ENCODE data around the gene HOXC13.

The HOXC13 gene

DNA sequence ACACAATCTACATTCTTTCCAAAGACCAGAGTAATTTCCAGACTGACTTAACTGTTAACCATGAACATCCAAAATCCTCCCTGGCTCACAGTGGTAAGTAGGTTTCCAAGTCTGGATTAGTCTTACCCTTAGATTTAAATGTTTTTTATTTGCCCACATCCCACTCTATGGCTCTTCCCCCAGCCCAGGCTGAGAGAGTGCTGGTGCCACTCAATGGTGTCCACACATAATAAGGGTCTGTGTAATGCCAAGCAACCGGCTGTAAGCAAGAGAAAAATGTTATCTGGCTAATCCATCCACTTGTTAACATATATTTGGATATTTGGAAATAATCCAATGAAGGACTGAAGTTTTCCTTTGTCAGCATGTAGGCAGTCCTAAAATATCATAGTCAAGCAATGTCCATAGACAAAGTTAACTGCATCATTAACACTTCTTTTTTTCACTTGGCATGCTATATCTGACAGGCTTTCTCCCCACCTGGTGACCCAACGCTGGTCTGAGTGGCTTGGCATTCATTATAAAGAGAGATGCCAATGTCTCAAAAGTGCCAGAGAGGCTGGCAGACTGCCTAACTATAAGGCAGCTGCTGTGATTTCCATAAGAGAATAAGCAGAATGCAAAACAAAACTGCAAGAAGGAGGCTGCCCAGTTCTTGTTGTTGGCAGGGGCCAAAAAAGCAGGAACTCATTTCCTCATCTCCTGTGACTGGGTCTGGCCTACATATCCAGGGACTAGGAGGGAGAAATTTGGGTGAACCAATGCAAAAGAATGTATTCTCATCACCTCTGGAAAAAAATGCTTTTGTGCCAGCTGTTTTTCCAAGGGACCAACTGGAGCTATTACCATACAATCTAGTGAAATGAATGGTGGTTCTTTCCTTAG lies 13.9 kb upstream of the HOXC13 start:
- TF ChIP-seq, protein P1, sequence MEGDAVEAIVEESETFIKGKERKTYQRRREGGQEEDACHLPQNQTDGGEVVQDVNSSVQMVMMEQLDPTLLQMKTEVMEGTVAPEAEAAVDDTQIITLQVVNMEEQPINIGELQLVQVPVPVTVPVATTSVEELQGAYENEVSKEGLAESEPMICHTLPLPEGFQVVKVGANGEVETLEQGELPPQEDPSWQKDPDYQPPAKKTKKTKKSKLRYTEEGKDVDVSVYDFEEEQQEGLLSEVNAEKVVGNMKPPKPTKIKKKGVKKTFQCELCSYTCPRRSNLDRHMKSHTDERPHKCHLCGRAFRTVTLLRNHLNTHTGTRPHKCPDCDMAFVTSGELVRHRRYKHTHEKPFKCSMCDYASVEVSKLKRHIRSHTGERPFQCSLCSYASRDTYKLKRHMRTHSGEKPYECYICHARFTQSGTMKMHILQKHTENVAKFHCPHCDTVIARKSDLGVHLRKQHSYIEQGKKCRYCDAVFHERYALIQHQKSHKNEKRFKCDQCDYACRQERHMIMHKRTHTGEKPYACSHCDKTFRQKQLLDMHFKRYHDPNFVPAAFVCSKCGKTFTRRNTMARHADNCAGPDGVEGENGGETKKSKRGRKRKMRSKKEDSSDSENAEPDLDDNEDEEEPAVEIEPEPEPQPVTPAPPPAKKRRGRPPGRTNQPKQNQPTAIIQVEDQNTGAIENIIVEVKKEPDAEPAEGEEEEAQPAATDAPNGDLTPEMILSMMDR (IDR thresholded peaks at IDR 0.05; ENCODE audit: borderline replicate concordance, control extremely low read depth, extremely low read depth, insufficient read depth, missing control alignments), result no peak
- in situ Hi-C loops (cut with MboI; ENCODE audit: low sequenced_read_pairs, unreplicated experiment), result no loop called here

DNA sequence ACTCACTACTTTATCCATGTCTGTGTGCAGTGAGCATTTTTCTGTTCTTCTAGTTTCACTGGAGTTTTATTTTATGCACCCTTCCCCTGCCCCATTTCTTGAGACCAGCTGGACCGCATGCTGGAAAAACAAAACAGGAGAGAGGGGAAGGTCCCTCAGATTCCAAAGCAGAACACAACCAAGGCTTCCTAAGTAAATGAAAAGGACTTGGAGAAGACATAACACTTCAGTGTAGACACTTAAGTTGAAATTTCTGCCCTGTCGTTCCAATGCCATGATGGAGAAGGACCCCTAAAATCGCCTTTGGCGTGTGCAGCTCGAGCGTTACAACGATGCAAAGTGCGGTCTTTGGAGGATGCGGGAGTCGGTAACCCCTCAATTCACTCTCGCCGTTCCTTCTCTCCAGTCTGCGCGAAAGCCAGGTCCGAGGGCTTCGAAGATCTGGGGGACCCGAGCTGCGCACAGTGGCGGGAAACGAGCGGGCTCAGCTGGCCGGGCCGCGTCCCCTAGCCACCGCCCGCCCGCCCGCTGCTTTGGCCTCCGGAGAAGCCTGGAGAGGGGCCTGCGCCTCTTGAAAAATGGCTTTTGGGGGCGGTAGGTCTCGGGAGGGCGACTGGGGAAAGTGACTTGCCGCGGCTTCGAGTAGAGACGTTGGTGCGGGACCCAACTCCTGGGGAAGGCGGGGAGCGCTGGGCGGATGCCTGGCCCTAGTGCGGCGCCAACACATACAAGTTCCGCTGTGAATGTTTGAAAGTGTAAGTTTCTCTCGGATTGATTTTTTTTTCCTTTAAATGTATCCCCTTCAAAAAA lies 11.2 kb upstream of the HOXC13 start:
- TF ChIP-seq, protein P1 (IDR thresholded peaks at IDR 0.05; ENCODE audit: borderline replicate concordance, control extremely low read depth, extremely low read depth, insufficient read depth, missing control alignments), result no peak
- DNase-seq (ENCODE audit: low spot score), result peak; percentile 10
- in situ Hi-C loops (cut with MboI; ENCODE audit: low sequenced_read_pairs, unreplicated experiment), result no loop called here

More for the DNA sequence above, 13.9 kb upstream of the HOXC13 start:
- no peak for DNase-seq (ENCODE audit: low spot score)

DNA sequence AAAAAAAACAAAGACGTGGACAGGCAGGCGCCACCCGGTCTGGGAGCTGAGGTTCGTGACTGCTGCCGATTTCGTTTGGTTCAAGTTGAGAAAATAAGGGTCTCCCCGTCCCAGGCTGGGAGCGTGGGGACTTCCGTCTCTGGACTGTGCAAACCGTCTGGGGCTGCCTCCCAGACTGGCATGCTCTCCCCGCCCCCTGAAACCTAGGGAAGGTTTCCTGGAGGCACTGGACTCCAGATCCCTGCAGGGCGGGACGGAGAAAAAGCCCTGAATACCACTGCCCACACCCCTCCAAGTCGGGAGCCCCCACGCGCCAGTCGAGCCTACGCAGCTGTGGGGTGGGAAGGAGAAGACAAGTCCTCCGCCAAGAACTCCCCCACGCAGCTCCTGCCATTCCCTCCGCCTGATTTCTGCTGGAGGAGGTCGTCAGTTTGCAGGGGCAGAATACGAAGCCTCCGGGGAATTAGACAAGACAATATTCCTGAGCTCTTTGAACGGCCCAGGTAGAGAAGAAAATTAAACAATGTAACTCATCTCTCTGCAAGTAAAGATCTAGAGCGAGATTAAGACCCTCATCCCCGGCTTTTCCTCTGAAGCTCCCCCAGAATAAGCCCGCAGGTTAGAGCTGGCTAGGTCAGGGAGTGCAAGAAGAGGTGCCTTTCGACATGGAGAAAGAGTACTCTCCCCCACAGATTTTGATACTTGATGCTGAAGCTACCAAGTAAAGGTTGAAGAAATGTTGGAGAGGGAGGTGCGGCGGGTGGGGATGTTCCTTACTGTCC lies 10.4 kb upstream of the HOXC13 start:
- in situ Hi-C loops (cut with MboI; ENCODE audit: low sequenced_read_pairs, unreplicated experiment), result no loop called here
- TF ChIP-seq, protein P1 (IDR thresholded peaks at IDR 0.05; ENCODE audit: borderline replicate concordance, control extremely low read depth, extremely low read depth, insufficient read depth, missing control alignments), result no peak
- DNase-seq (ENCODE audit: low spot score), result peak; percentile 6

DNA sequence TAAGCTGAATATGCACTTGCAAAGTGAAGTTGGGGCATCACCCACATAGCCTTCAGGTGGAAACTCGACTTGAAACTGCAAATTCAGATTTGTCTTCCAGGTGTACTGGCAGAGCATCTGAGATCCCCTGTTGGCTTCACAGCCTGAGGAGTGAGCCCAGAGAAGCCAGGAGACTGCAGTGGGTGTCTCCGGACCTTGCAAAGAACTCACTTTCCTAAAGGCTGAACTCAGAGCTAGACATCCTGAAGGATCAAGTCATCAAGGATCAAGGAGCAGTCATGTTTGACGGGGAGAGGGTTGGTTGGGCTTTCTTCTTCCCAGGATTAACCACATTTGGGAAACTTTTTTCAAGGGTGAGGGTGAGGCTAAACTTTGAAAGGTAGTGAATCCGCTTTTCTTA lies 9.1 kb upstream of the HOXC13 start:
- in situ Hi-C loops (cut with MboI; ENCODE audit: low sequenced_read_pairs, unreplicated experiment), result no loop called here
- TF ChIP-seq, protein P1 (IDR thresholded peaks at IDR 0.05; ENCODE audit: borderline replicate concordance, control extremely low read depth, extremely low read depth, insufficient read depth, missing control alignments), result no peak
- DNase-seq (ENCODE audit: low spot score), result no peak

DNA sequence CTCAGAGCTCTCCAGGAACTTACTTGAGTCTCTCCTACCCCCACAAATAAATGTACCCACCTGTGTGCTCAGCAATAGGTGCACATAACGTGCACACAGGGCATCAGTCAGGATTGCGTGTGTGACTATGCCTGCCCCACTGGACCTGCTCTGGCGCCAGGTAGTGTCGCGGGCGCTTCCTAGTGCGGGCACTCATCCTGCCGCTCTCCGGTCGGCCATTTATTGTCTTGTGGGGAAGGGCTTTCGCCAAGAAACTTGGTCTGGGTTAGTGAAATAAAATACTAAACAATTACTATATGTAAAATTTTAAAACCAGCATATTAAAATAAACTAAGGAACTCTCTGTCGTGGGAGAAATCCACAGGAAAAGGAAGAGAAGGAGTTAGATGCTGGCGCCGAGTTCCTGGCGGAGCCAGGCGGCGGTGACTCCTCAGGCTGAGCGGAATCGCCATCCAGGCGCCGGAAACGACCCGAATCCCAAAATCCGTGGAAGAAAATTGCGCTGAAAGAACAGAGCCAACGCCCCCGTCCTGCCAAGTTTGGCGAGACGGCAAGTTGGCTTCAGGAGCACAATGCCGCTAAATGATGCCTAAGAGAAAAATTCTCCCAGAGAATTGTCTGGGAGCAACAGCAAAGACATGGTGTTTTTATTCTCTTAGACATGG lies 7.9 kb upstream of the HOXC13 start:
- in situ Hi-C loops (cut with MboI; ENCODE audit: low sequenced_read_pairs, unreplicated experiment), result no loop called here
- peak; percentile 4 for DNase-seq (ENCODE audit: low spot score)
- TF ChIP-seq, protein P1 (IDR thresholded peaks at IDR 0.05; ENCODE audit: borderline replicate concordance, control extremely low read depth, extremely low read depth, insufficient read depth, missing control alignments), result no peak

Data from GM13976 (cell line).